ENCODE results near the gene APC2. TPM values are rescaled to one million over a fixed set of nuclear protein-coding genes. Genes with fewer than 3 reads are reported as not detected.

The APC2 gene
- total and polyA plus RNA-seq, 4 donors, result under 0.01 to 0.06 (median 0.03) TPM

- Histone ChIP-seq H3K4me3 (ENCODE audit: low read depth in 1 of 3, low read length in 3 of 3) (no peak overlapping the region), H3K27ac (ENCODE audit: low read depth in 1 of 2, low read length in 2 of 2) (no peak overlapping the region), H3K27me3 (ENCODE audit: control insufficient read depth in 4 of 4, insufficient read depth in 4 of 4, low read length in 3 of 4) (peaks cover 0 to under 1% (median 0%) of the 10 kb centered on the region in 4 donors), H3K4me1 (ENCODE audit: control insufficient read depth in 4 of 4, insufficient read depth in 4 of 4, low read length in 3 of 4) (peaks cover 9 to 22% (median 16%) of the 10 kb centered on the region in 4 donors), H3K9me3 (ENCODE audit: control insufficient read depth in 4 of 4, low read length in 3 of 4) (no peaks in the 10 kb centered on the region), H3K9ac (ENCODE audit: low read depth in 1 of 2, low read length in 2 of 2) (no peak overlapping the region), H3K36me3 (ENCODE audit: control insufficient read depth in 4 of 4, insufficient read depth in 3 of 4, low read depth in 1 of 4, low read length in 3 of 4) (peaks cover 11 to 28% (median 14%) of the 10 kb centered on the region in 4 donors)
- TF ChIP-seq HNF4G (IDR thresholded peaks at IDR 0.05), result no peak
- no peak for TF ChIP-seq JUND (IDR thresholded peaks at IDR 0.05)
- TF ChIP-seq FOXA2 (IDR thresholded peaks at IDR 0.05), result no peak
- TF ChIP-seq REST (IDR thresholded peaks at IDR 0.05), result no peak
- TF ChIP-seq HNF4A (conservative IDR thresholded peaks at IDR 0.05), result no peak
- TF ChIP-seq TAF1 (conservative IDR thresholded peaks at IDR 0.05), result no peak
- no peak for TF ChIP-seq RXRA (IDR thresholded peaks at IDR 0.05)
- TF ChIP-seq NR2F2 (IDR thresholded peaks at IDR 0.05), result no peak
- TF ChIP-seq ATF3 (IDR thresholded peaks at IDR 0.05), result no peak
- TF ChIP-seq EGR1 (IDR thresholded peaks at IDR 0.05; ENCODE audit: low read depth in 2 of 2), result no peak
- no peak for TF ChIP-seq SP1 (IDR thresholded peaks at IDR 0.05)
- no peak for TF ChIP-seq GABPA (IDR thresholded peaks at IDR 0.05 in 1 of 2, conservative IDR thresholded peaks at IDR 0.05 in 1 of 2)
- no peak for TF ChIP-seq FOXA1 (IDR thresholded peaks at IDR 0.05)
- no peak for TF ChIP-seq MAX (IDR thresholded peaks at IDR 0.05)
- TF ChIP-seq ZBTB33 (IDR thresholded peaks at IDR 0.05), result no peak
- no peak for TF ChIP-seq YY1 (IDR thresholded peaks at IDR 0.05)
- no peak for TF ChIP-seq CTCF (IDR thresholded peaks at IDR 0.05; ENCODE audit: low read depth, low read length, missing input control)
- TF ChIP-seq RAD21 (IDR thresholded peaks at IDR 0.05), result no peak
- DNase-seq (ENCODE audit: low spot score), result no peak
- WGBS, result 92% methylated on average over 15 of the region's 15 CpGs
Observed at GRCh38 chr19:1440418-1440801, 9.5 kb upstream of the APC2 start.
